Activated CD8-positive, alpha-beta memory T cell treated with anti-CD3 and anti-CD28 coated beads for 36 hours (primary cell): ENCODE data around the gene IRGM. TPM values are rescaled to one million over a fixed set of nuclear protein-coding genes. Genes with fewer than 3 reads are reported as not detected.

Experiments
- CTCF ChIA-PET: fragments of 350-600 bp; sonication (Branson Sonifier 250); formaldehyde crosslinking; loops from one replicate; lab custom pipeline; 2021; ENCODE audit warnings: antibody characterized with exemption; lab: Charles Lee
- POLR2A ChIA-PET: fragments of 350-600 bp; sonication (Branson Sonifier 250); formaldehyde crosslinking; loops from one replicate; lab custom pipeline; 2021; ENCODE audit warnings: antibody characterized with exemption; lab: Charles Lee
- total RNA-seq, 2 experiments: library from RNA; stranded (reverse); gene quantifications; one replicate each; pipeline ENCODE4 v1.2.3, GENCODE V29; 2021

Gene IRGM
- total RNA-seq, 2 experiments from 2014 or later: 1.3 to 1.7 TPM

- ChIA-PET CTCF (no interaction called here), POLR2A (no interaction called here)
These were observed 15.7 kb downstream of the IRGM start for GRCh38 chr5:150862070-150862469.

DNA sequence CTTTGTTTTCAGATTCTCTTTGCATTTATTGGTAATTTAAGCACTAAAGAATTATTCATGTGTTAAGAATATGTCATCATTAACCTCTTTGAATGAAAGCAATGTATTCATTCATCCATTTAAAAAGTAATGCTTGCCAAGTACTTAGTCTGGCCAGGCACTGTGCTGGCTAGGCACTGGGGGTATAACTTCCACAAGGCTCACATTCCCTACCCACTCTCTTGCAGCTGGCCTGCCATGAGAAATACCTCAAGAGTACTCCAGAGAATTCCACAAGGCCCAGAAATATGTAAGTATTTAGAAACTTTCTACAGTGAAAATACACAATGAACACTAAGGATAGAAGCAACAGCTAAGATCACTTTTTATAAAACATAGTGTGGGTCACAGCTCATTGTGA lies 33.0 kb downstream of the IRGM start:
- POLR2A ChIA-PET: no interaction called here
- CTCF ChIA-PET: no interaction called here

DNA sequence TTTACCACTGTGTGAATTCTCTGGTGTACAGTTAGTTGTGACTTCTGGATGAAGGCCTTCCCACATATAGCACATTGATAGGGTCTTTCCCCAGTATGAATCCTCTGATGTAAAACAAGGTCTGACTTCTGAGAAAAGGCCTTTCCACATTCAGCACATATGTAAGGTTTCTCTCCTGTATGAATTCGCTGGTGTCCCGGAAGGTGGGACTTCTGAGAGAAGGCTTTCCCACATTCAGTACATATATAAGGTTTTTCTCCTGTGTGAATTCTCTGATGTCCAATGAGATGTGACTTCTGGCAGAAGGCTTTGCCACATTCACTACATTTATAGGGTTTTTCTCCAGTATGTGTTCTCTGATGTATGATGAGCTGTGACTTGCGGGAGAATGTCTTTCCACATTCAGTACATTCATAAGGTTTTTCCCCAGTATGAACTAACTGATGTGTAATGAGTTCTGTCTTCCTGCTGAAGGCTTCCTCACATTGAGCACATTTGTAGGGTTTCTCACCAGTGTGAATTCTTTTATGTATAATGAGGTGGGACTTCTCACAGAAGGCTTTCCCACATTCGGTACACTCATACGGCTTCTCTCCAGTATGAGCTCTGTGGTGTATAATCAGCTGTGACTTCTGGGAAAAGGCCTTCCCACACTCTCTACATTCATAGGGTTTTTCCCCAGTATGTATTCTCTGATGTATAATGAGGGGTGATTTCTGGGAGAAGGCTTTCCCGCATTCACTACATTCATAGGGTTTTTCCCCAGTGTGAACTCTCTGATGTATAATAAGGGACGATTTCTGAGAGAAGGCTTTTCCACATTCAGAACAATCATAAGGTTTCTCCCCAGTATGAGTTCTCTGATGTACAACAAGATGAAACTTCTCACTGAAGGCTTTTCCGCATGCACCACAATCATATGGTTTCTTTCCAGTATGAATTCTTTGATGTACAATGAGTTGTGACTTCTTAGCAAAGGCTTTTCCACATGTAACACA lies 49.4 kb downstream of the IRGM start:
- POLR2A ChIA-PET: no interaction called here

More for the DNA sequence above, 49.4 kb downstream of the IRGM start:
- CTCF ChIA-PET: no interaction called here

Other genes with a start within 250 kb of the IRGM start
- under 1 TPM in 1 of 2 experiments, not detected in 1; 0.04 TPM for gene SYNPO, start 205.9 kb upstream of the IRGM start, total RNA-seq
- under 1 TPM in 1 of 2 experiments, not detected in 1; 0.06 TPM for gene MYOZ3, start 185.3 kb upstream of the IRGM start, total RNA-seq
- 10 to 100 TPM; 67.9 to 69.3 TPM for gene RBM22, start 145.5 kb upstream of the IRGM start, total RNA-seq
- 10 to 100 TPM; 30.6 to 32.9 TPM for gene DCTN4, start 87.5 kb upstream of the IRGM start, total RNA-seq
- gene SMIM3, start 67.8 kb upstream of the IRGM start, total RNA-seq: 10 to 100 TPM; 11.2 to 12.3 TPM
- under 1 TPM; 0.71 to 0.74 TPM for gene ZNF300, start 58.5 kb downstream of the IRGM start, total RNA-seq
- gene GPX3, start 174.1 kb downstream of the IRGM start, total RNA-seq: not detected
- gene TNIP1, start 234.5 kb downstream of the IRGM start, total RNA-seq: 100 to 1,000 TPM; 197 to 206 TPM